Spinal cord (tissue), 10 donors: ENCODE results near the gene BCAT1. TPM values are rescaled to one million over a fixed set of nuclear protein-coding genes. Genes with fewer than 3 reads are reported as not detected.
"Not testable (repeated sequence)": the region's sequence is repeated elsewhere in the genome, so short reads cannot be mapped to it uniquely, and the experiment has no call there.

Experiments used
- DNase-seq, 6 donors: peaks; one replicate each; pipeline versions ENCODE4 v3.0.0 to v3.0.0-alpha.2; 2013 to 2015; ENCODE audit warnings: low spot score in 6 of 6, low read depth in 4 of 6
- H3K27ac ChIP-seq: one replicate; pipeline ENCODE4 v1.5.1; 2013; ENCODE audit warnings: low read depth, low read length, control low read depth
- H3K27me3 ChIP-seq: one replicate; pipeline ENCODE4 v1.6.1; 2013; ENCODE audit warnings: low read length; ENCODE audit not compliant: control insufficient read depth, insufficient read depth
- H3K36me3 ChIP-seq: one replicate; pipeline ENCODE4 v1.6.1; 2013; ENCODE audit warnings: low read length; ENCODE audit not compliant: control insufficient read depth, insufficient read depth
- H3K4me1 ChIP-seq: one replicate; pipeline ENCODE4 v1.6.1; 2013; ENCODE audit warnings: low read length; ENCODE audit not compliant: control insufficient read depth, insufficient read depth
- H3K4me3 ChIP-seq: one replicate; pipeline ENCODE4 v1.5.1; 2013; ENCODE audit warnings: low read depth, low read length, control low read depth
- H3K9me3 ChIP-seq: one replicate; pipeline ENCODE4 v1.6.1; 2013; ENCODE audit warnings: low read length; ENCODE audit not compliant: control insufficient read depth, insufficient read depth
- WGBS: methylation state at CpG from one replicate; pipeline ENCODE4 v1.1.5; 2013; ENCODE audit warnings: missing lambda C conversion rate; ENCODE audit not compliant: insufficient coverage; 5-methylcytosine and 5-hydroxymethylcytosine counted together
- polyA plus RNA-seq, 2 donors: library from polyadenylated mRNA; unstranded; fragments of 120-200 nt; gene quantifications; one replicate each; pipeline ENCODE4 v1.2.1, GENCODE V29; 2013; ENCODE audit not compliant: insufficient read length in 2 of 2
- total RNA-seq, 2 donors: library from RNA; depleted of rRNA in 1 of 2; stranded (reverse); fragments of 120-200 nt in 1 of 2; fragments of >200 nt in 1 of 2; gene quantifications; one replicate each; pipeline versions ENCODE4 v1.2.3 to v1.2.4, GENCODE V29; 2013 to 2014
- donor health status: healthy.

Gene BCAT1
- total and polyA plus RNA-seq, 4 donors, result 15.6 to 51.6 (median 29.1) TPM

GRCh38 chr12:24919346-24920001 is 29.4 kb downstream of the BCAT1 start:
- H3K36me3 ChIP-seq, result no peaks in the 10 kb centered on the region
- WGBS, result 100% methylated on average over 2 of the region's 4 CpGs

GRCh38 chr12:24918596-24918995 is 30.3 kb downstream of the BCAT1 start:
- WGBS, result no CpG with 5 or more reads among the region's 2 CpGs
- no peak overlapping the region for H3K27ac ChIP-seq
- no peak for DNase-seq

More at GRCh38 chr12:24919346-24920001, 29.4 kb downstream of the BCAT1 start:
- no peak overlapping the region for H3K4me3 ChIP-seq
- H3K27ac ChIP-seq, result no peak overlapping the region
- no peak for DNase-seq
- no peaks in the 10 kb centered on the region for H3K27me3 ChIP-seq
- H3K4me1 ChIP-seq, result no peaks in the 10 kb centered on the region
- no peaks in the 10 kb centered on the region for H3K9me3 ChIP-seq

GRCh38 chr12:24915501-24915900 is 33.4 kb downstream of the BCAT1 start:
- no peak overlapping the region for H3K4me3 ChIP-seq
- H3K27me3 ChIP-seq, result no peaks in the 10 kb centered on the region
- no peak overlapping the region for H3K27ac ChIP-seq
- H3K4me1 ChIP-seq, result no peaks in the 10 kb centered on the region
- H3K36me3 ChIP-seq, result no peaks in the 10 kb centered on the region
- H3K9me3 ChIP-seq, result no peaks in the 10 kb centered on the region
- DNase-seq, result no peak
- WGBS, result 57% methylated on average over 1 of the region's 5 CpGs

More at GRCh38 chr12:24918596-24918995, 30.3 kb downstream of the BCAT1 start:
- Histone ChIP-seq H3K4me3 (no peak overlapping the region), H3K9me3 (no peaks in the 10 kb centered on the region), H3K36me3 (no peaks in the 10 kb centered on the region), H3K27me3 (no peaks in the 10 kb centered on the region), H3K4me1 (no peaks in the 10 kb centered on the region)

- Histone ChIP-seq H3K27me3 (no peaks in the 10 kb centered on the region), H3K9me3 (no peaks in the 10 kb centered on the region), H3K4me3 (no peak overlapping the region), H3K36me3 (no peaks in the 10 kb centered on the region), H3K27ac (no peak overlapping the region), H3K4me1 (no peaks in the 10 kb centered on the region)
- 100% methylated on average over 1 of the region's 3 CpGs for WGBS
- no peak for DNase-seq
These were observed 34.9 kb downstream of the BCAT1 start for GRCh38 chr12:24913953-24914352.

GRCh38 chr12:24913130-24913529 is 35.8 kb downstream of the BCAT1 start:
- Histone ChIP-seq H3K9me3 (no peaks in the 10 kb centered on the region), H3K4me1 (no peaks in the 10 kb centered on the region), H3K27ac (no peak overlapping the region), H3K36me3 (no peaks in the 10 kb centered on the region), H3K4me3 (no peak overlapping the region), H3K27me3 (no peaks in the 10 kb centered on the region)
- DNase-seq, result no peak
- WGBS, result 68% methylated on average over 2 of the region's 3 CpGs

- Histone ChIP-seq H3K4me1 (no peaks in the 10 kb centered on the region), H3K36me3 (no peaks in the 10 kb centered on the region), H3K9me3 (no peaks in the 10 kb centered on the region), H3K27ac (no peak overlapping the region), H3K27me3 (no peaks in the 10 kb centered on the region), H3K4me3 (no peak overlapping the region)
- 50% methylated on average over 3 of the region's 9 CpGs for WGBS
- DNase-seq, result no peak
These were observed 37.6 kb downstream of the BCAT1 start for GRCh38 chr12:24911271-24911791.

- DNase-seq, H3K4me1 ChIP-seq, H3K4me3 ChIP-seq, H3K27ac ChIP-seq, H3K36me3 ChIP-seq, H3K27me3 ChIP-seq, H3K9me3 ChIP-seq: not testable (repeated sequence)
- WGBS, result 100% methylated on average over 3 of the region's 6 CpGs
These were observed 38.7 kb downstream of the BCAT1 start for GRCh38 chr12:24910192-24910591.

GRCh38 chr12:24909667-24910066 is 39.2 kb downstream of the BCAT1 start:
- WGBS, result 75% methylated on average over 3 of the region's 3 CpGs
- Histone ChIP-seq H3K4me3 (no peak overlapping the region), H3K27ac (no peak overlapping the region), H3K27me3 (no peaks in the 10 kb centered on the region), H3K9me3 (no peaks in the 10 kb centered on the region), H3K4me1 (no peaks in the 10 kb centered on the region), H3K36me3 (no peaks in the 10 kb centered on the region)
- DNase-seq, result no peak

- H3K36me3 ChIP-seq, result no peaks in the 10 kb centered on the region
- peaks cover 5% of the 10 kb centered on the region for H3K27me3 ChIP-seq
- no peak overlapping the region for H3K27ac ChIP-seq
- no peak overlapping the region for H3K4me3 ChIP-seq
- H3K9me3 ChIP-seq, result no peaks in the 10 kb centered on the region
- 95% methylated on average over 4 of the region's 5 CpGs for WGBS
- no peak for DNase-seq
- peaks cover 6% of the 10 kb centered on the region for H3K4me1 ChIP-seq
These were observed 41.4 kb downstream of the BCAT1 start for GRCh38 chr12:24907464-24907863.

- Histone ChIP-seq H3K27ac (no peak overlapping the region), H3K9me3 (no peaks in the 10 kb centered on the region), H3K4me3 (no peak overlapping the region), H3K27me3 (peaks cover 14% of the 10 kb centered on the region), H3K4me1 (peaks cover 15% of the 10 kb centered on the region), H3K36me3 (no peaks in the 10 kb centered on the region)
- WGBS, result no CpG with 5 or more reads among the region's 2 CpGs
- no peak for DNase-seq
These were observed 42.8 kb downstream of the BCAT1 start for GRCh38 chr12:24906141-24906540.
